Measurements from ENCODE around the gene EMC6. TPM values are rescaled to one million over a fixed set of nuclear protein-coding genes. Genes with fewer than 3 reads are reported as not detected.

EMC6 gene
- total RNA-seq (2012; rRNA removed) (10.8 and 10.9 TPM in 2 replicates), polyA plus RNA-seq (2012; rRNA removed) (80.5 and 84.4 TPM in 2 replicates), Bru-seq, nascent RNA (percentile 82 among the genes with signal in this experiment), BruChase-seq, experiment 1, labeled RNA remaining after a 6-hour chase (percentile 94 among the genes with signal in this experiment), BruChase-seq, experiment 2, labeled RNA remaining after a 2-hour chase (percentile 95 among the genes with signal in this experiment)
- 22.8 and 105 TPM in 2 replicates for polyA plus RNA-seq (2012; cell fraction: cytosol; rRNA removed)
- polyA plus RNA-seq (2012; cell fraction: nucleus; rRNA removed; ENCODE audit: low replicate concordance) = 23.6 and 35.6 TPM in 2 replicates
- long read RNA-seq, transcript EMC6-201 (2 exons, 653 nt) = major isoform, 18 of 51 reads
- long read RNA-seq, transcript EMC6-202 (2 exons, 762 nt) = minor isoform, 10 of 51 reads
- long read RNA-seq, partial matches to known transcripts = 0 of 51 reads
- long read RNA-seq, other reads (novel, unspliced or antisense) = 23 of 51 reads

DNA sequence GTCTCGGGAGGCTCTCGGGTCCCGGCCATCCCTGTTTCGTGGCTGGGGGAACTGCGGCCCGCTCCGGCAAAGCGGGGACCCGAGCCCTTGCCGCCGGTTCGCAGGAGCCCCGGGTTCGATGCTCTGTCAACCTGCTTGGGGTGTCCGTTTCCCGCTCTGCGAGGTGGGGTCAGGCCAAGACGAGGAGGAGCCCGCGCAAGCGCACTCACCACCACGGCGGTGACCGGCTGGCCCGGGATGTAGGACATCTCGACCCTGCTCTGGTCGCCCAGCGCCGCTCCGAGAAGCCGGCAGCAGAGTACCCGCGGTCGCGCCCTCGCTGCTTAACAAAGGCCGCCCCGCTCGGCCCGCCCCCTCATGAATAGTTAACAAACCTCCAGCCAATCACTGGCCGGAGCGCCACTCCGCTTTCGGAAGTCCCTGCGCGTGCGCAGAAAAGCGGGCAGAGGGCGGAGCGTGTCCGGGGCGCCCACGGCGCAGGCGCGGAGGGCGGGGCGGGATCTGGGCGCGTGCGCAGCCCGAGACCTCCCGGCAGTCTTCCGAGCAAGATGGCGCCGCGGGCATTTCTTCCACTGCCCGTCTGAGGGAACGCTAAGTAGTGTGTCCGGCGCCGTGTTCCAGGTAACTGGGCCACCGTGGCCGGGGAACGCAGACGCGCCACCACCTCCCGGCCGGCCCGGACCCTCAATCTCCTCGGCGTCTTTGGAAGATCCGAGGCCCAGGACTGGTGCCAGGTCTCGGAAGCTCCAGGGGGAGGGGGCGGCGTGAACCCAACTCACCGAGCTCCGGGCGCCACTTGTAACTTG, at the start of gene EMC6, which contains the start of gene TAX1BP3:
EMC6 (plus strand) TSS at position 534 of the 806 bp plus-strand sequence. CDS start 335 bp downstream, outside the sequence.
TAX1BP3 (minus strand) TSS at position 300 of the 806 bp plus-strand sequence; CDS start at position 248, 52 bp downstream.
- Histone ChIP-seq H3K4me1 (ENCODE audit: control insufficient read depth, insufficient read depth, low read length) (peaks cover 10% of the 10 kb centered on the region), H2BK120ac (ENCODE audit: low read depth, low read length) (peak within 1 kb of the TSS; percentile 86), H3K18ac (ENCODE audit: low read depth, low read length) (peak within 1 kb of the TSS; percentile 81), H3K4me2 (ENCODE audit: low read depth, low read length) (peak within 1 kb of the TSS; percentile 87), H3K4ac (ENCODE audit: low read depth, low read length) (peak within 1 kb of the TSS; percentile 98), H3K36me3 (ENCODE audit: control insufficient read depth, insufficient read depth, low read length) (peaks cover 25% of the 10 kb centered on the region), H2AFZ (replicated peaks; ENCODE audit: low read length, poor library complexity) (peak within 1 kb of the TSS; percentile 94), H4K5ac (ENCODE audit: low read depth, low read length) (peak within 1 kb of the TSS; percentile 80), H3K9ac (ENCODE audit: low read depth, low read length) (peak within 1 kb of the TSS; percentile 93), H4K8ac (ENCODE audit: low read depth in 2 of 2, low read length in 2 of 2) (peak within 1 kb of the TSS; percentile 79 to 87), H3K4me3 (ENCODE audit: insufficient read depth, low read depth, low read length) (peak within 1 kb of the TSS; percentile 71), H2AK5ac (ENCODE audit: low read depth, low read length) (peak within 1 kb of the TSS; percentile 94), H3K23ac (ENCODE audit: low read depth, low read length) (peak within 1 kb of the TSS; percentile 97), H4K91ac (ENCODE audit: insufficient read depth, low read depth, low read length) (peak within 1 kb of the TSS; percentile 94), H3K27me3 (ENCODE audit: control insufficient read depth, insufficient read depth, low read length) (no peaks in the 10 kb centered on the region), H3K9me1 (ENCODE audit: insufficient read depth, low read length) (peaks cover 26% of the 10 kb centered on the region), H3K9me3 (ENCODE audit: control insufficient read depth, insufficient read depth, low read length) (no peaks in the 10 kb centered on the region), H3K27ac (ENCODE audit: insufficient read depth, low read length) (peak within 1 kb of the TSS; percentile 93), H3K79me1 (ENCODE audit: low read depth in 1 of 2, low read length in 2 of 2) (peaks cover 6 to 64% of the 10 kb centered on the region in 2 experiments; a peak in 3 of 4 replicates), H4K20me1 (ENCODE audit: insufficient read depth, low read length) (peaks cover 45% of the 10 kb centered on the region), H2BK5ac (ENCODE audit: low read depth, low read length, poor library complexity, severe bottlenecking) (peak within 1 kb of the TSS; percentile 92), H3K56ac (ENCODE audit: extremely low read depth, insufficient read depth, low read length) (peak within 1 kb of the TSS; percentile 98), H2BK15ac (ENCODE audit: low read depth, low read length) (peak within 1 kb of the TSS; percentile 50; the same call in 1 of the 3 replicates), H2BK20ac (ENCODE audit: low read depth, low read length) (no peak within 1 kb of the TSS; the same call in 1 of the 2 replicates), H2AK9ac (replicated peaks; ENCODE audit: low read depth, low read length, poor library complexity) (peak within 1 kb of the TSS; percentile 100), H3K14ac (replicated peaks; ENCODE audit: low read depth, low read length) (peak within 1 kb of the TSS; percentile 99)
- POLR2A ChIA-PET (ENCODE audit: unreplicated experiment) = no interaction called here
- WGBS, 2 experiments (ENCODE audit: extremely low coverage in 2 of 2, insufficient read length in 1 of 2) = 1% methylated on average over 39 of the region's 89 CpGs; no CpG with 5 or more reads in 1 of the 2 experiments
- CTCF ChIA-PET = no interaction called here
- ATAC-seq (ENCODE audit: low read depth) (peak; percentile 89), DNase-seq (peak; percentile 96)
- BruUV-seq (replicated peaks) = no TSS peak
- dilution Hi-C loops (cut with HindIII; ENCODE audit: low sequenced_read_pairs, unreplicated experiment) = no loop called here
- intact Hi-C loops (cut with micrococcal nuclease) = loop anchor here (5.0 kb wide), 1 partner anchor 54 kb away; the partner anchor contains the start of gene HASPIN
- in situ Hi-C loops (cut with MboI; ENCODE audit: low sequenced_read_pairs) = no loop called here
- TF ChIP-seq FOS (IDR thresholded peaks at IDR 0.05; ENCODE audit: low read depth, low read length) (no peak), POLR2A (IDR thresholded peaks at IDR 0.05; ENCODE audit: low read depth, low read length) (peak; percentile 99), BHLHE40 (IDR thresholded peaks at IDR 0.05; ENCODE audit: low read depth, low read length) (peak; percentile 57; the same call in 1 of the 2 replicates), MXI1 (IDR thresholded peaks at IDR 0.05; ENCODE audit: borderline replicate concordance, low read depth, low read length) (peak; percentile 41; the same call in 1 of the 2 replicates), MAFK (IDR thresholded peaks at IDR 0.05; ENCODE audit: low read depth, low read length) (no peak), CHD1 (IDR thresholded peaks at IDR 0.05; ENCODE audit: low read depth, low read length) (no peak), RAD21 (IDR thresholded peaks at IDR 0.05; ENCODE audit: low read length) (no peak), CTCF (conservative IDR thresholded peaks at IDR 0.05; ENCODE audit: low read depth, low read length) (no peak), CEBPB (IDR thresholded peaks at IDR 0.05; ENCODE audit: low read depth, low read length) (no peak), RFX5 (IDR thresholded peaks at IDR 0.05; ENCODE audit: low read depth, low read length) (no peak), SMC3 (IDR thresholded peaks at IDR 0.05; ENCODE audit: low read depth, low read length) (no peak), RCOR1 (IDR thresholded peaks at IDR 0.05; ENCODE audit: insufficient replicate concordance, low read length) (peak; percentile 67), NFE2L2 (IDR thresholded peaks at IDR 0.05; ENCODE audit: low read depth, low read length) (no peak)
- TF ChIP-seq, protein P1, sequence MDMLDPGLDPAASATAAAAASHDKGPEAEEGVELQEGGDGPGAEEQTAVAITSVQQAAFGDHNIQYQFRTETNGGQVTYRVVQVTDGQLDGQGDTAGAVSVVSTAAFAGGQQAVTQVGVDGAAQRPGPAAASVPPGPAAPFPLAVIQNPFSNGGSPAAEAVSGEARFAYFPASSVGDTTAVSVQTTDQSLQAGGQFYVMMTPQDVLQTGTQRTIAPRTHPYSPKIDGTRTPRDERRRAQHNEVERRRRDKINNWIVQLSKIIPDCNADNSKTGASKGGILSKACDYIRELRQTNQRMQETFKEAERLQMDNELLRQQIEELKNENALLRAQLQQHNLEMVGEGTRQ (IDR thresholded peaks at IDR 0.05; ENCODE audit: low read depth, low read length) = no peak
